ENCODE data around the gene PROCA1. TPM values are rescaled to one million over a fixed set of nuclear protein-coding genes. Genes with fewer than 3 reads are reported as not detected.

The PROCA1 gene
- total and polyA plus RNA-seq, 9 of the 15 experiments (the other 6 are each of a cell fraction or from before 2014, with no cell fraction given): 0.78 to 16.2 (median 5.6) TPM

DNA sequence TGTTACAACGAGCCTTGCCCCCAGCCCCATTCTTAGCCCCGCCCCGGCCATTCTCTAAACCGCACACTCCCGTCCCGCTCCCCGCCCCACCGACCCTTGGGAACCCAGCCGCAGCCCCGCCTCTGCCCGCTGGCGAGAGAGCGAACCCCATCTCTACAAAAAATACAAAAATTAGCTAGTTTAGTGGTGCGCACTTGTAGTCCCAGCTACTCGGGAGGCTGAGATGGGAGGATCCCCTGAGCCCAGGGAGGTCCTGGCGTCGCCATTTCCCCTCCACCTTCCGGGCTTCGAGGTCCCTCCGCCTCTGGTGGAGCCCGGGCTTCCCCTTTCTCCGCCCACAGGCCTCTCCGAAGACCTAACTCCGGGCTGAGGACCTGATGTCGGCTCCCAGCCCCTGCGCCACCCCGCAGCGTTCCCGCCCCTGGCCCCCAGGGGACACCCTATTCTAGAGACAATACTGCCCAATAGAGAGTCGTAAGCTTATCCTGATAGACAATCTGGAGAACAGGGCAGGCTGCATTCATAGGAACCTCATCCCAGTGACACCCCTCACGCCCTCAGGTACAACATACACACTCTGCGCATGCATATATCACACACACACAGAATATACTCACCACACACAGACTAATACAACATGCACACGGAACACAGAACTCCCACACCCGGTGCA lies 480 bp upstream of the PROCA1 start (continued):
- no peak for TF ChIP-seq ZNF253 (CRISPR knock-in tag; conservative IDR thresholded peaks at IDR 0.05)
- TF ChIP-seq CCAR2 (IDR thresholded peaks at IDR 0.05; ENCODE audit: low read depth, low read length): no peak
- TF ChIP-seq TARDBP (IDR thresholded peaks at IDR 0.05): no peak; the same call in 1 of the 2 replicates
- no peak for TF ChIP-seq CBFA2T2 (conservative IDR thresholded peaks at IDR 0.05)
- TF ChIP-seq ZNF384 (IDR thresholded peaks at IDR 0.05; ENCODE audit: low read depth, low read length): no peak
- no peak for TF ChIP-seq LEF1 (IDR thresholded peaks at IDR 0.05)
- peak in 1 of 2 experiments; percentile 66; a peak in 1 of 4 replicates for TF ChIP-seq RCOR1 (IDR thresholded peaks at IDR 0.05; ENCODE audit: borderline replicate concordance in 1 of 2, low read depth in 2 of 2, low read length in 2 of 2)
- no peak for TF ChIP-seq ERF (CRISPR knock-in tag; IDR thresholded peaks at IDR 0.05)
- no peak for TF ChIP-seq FOXJ3 (CRISPR knock-in tag; IDR thresholded peaks at IDR 0.05)
- TF ChIP-seq ZFP30 (CRISPR knock-in tag; IDR thresholded peaks at IDR 0.05; ENCODE audit: borderline replicate concordance): no peak
- no peak for TF ChIP-seq ZNF77 (CRISPR knock-in tag; IDR thresholded peaks at IDR 0.05)
- no peak for TF ChIP-seq ZNF444 (CRISPR knock-in tag; IDR thresholded peaks at IDR 0.05)
- no peak for TF ChIP-seq HNRNPUL1 (IDR thresholded peaks at IDR 0.05; ENCODE audit: low read length)
- TF ChIP-seq, protein P1, sequence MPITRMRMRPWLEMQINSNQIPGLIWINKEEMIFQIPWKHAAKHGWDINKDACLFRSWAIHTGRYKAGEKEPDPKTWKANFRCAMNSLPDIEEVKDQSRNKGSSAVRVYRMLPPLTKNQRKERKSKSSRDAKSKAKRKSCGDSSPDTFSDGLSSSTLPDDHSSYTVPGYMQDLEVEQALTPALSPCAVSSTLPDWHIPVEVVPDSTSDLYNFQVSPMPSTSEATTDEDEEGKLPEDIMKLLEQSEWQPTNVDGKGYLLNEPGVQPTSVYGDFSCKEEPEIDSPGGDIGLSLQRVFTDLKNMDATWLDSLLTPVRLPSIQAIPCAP (CRISPR knock-in tag; IDR thresholded peaks at IDR 0.05; ENCODE audit: borderline replicate concordance): no peak
- peak; percentile 49; the same call in 1 of the 2 replicates for TF ChIP-seq ZEB2 (IDR thresholded peaks at IDR 0.05)
- TF ChIP-seq ZC3H4 (CRISPR knock-in tag; IDR thresholded peaks at IDR 0.05; ENCODE audit: borderline replicate concordance): no peak
- no peak for TF ChIP-seq ZNF121 (CRISPR knock-in tag; conservative IDR thresholded peaks at IDR 0.05)
- no peak for TF ChIP-seq HEY1 (CRISPR knock-in tag; IDR thresholded peaks at IDR 0.05; ENCODE audit: borderline replicate concordance)
- no peak for TF ChIP-seq SIRT6 (IDR thresholded peaks at IDR 0.05; ENCODE audit: low read depth, low read length)
- TF ChIP-seq CEBPG (CRISPR knock-in tag; IDR thresholded peaks at IDR 0.05): no peak
- no peak for TF ChIP-seq CEBPG (tag; conservative IDR thresholded peaks at IDR 0.05 in 1 of 2, IDR thresholded peaks at IDR 0.05 in 1 of 2)
- TF ChIP-seq, protein P2, sequence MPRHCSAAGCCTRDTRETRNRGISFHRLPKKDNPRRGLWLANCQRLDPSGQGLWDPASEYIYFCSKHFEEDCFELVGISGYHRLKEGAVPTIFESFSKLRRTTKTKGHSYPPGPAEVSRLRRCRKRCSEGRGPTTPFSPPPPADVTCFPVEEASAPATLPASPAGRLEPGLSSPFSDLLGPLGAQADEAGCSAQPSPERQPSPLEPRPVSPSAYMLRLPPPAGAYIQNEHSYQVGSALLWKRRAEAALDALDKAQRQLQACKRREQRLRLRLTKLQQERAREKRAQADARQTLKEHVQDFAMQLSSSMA (CRISPR knock-in tag; IDR thresholded peaks at IDR 0.05): no peak
- TF ChIP-seq MEIS2 (IDR thresholded peaks at IDR 0.05; ENCODE audit: partially characterized antibody): no peak
- TF ChIP-seq DNMT1 (IDR thresholded peaks at IDR 0.05): no peak
- TF ChIP-seq ATF1 (CRISPR knock-in tag; IDR thresholded peaks at IDR 0.05): no peak
- TF ChIP-seq ATF1 (tag; IDR thresholded peaks at IDR 0.05): no peak
- TF ChIP-seq FOXA1 (IDR thresholded peaks at IDR 0.05; ENCODE audit: borderline replicate concordance): no peak
- TF ChIP-seq, protein P3, sequence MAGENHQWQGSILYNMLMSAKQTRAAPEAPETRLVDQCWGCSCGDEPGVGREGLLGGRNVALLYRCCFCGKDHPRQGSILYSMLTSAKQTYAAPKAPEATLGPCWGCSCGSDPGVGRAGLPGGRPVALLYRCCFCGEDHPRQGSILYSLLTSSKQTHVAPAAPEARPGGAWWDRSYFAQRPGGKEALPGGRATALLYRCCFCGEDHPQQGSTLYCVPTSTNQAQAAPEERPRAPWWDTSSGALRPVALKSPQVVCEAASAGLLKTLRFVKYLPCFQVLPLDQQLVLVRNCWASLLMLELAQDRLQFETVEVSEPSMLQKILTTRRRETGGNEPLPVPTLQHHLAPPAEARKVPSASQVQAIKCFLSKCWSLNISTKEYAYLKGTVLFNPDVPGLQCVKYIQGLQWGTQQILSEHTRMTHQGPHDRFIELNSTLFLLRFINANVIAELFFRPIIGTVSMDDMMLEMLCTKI (IDR thresholded peaks at IDR 0.05; ENCODE audit: partially characterized antibody): no peak
- TF ChIP-seq, protein P4, sequence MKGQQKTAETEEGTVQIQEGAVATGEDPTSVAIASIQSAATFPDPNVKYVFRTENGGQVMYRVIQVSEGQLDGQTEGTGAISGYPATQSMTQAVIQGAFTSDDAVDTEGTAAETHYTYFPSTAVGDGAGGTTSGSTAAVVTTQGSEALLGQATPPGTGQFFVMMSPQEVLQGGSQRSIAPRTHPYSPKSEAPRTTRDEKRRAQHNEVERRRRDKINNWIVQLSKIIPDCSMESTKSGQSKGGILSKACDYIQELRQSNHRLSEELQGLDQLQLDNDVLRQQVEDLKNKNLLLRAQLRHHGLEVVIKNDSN (CRISPR knock-in tag; IDR thresholded peaks at IDR 0.05): no peak
